Heart left ventricle (tissue), 13 donors: ENCODE measurements around the gene SEC23IP.
"Not testable (repeated sequence)": the region's sequence is repeated elsewhere in the genome, so short reads cannot be mapped to it uniquely, and the experiment has no call there.

ENCODE experiments used
- CTCF ChIP-seq, 12 donors: fragments of 200-600 bp; sonication (generic) in 4 of 12; IDR thresholded peaks; one replicate each; pipeline versions ENCODE4 v1.5.0 to v1.8.0; 2018 to 2022; ENCODE audit warnings: antibody characterized with exemption in 12 of 12, mild to moderate bottlenecking in 5 of 12
- POLR2A ChIP-seq, 2 donors: fragments of 450-650 bp; IDR thresholded peaks; one replicate each; pipeline ENCODE4 v1.6.1; 2017; ENCODE audit warnings: antibody characterized with exemption in 2 of 2, mild to moderate bottlenecking in 2 of 2, moderate library complexity in 2 of 2
- donor health status: ischemic (EF 13 %, LVEDD 7.1; RV severe dilation, severe dysfunction).
- donor health status: DM: no; HTN: yes; CAD: no.
- donor health status: DM: no; HTN: no; CAD: no.
- donor health status: ischemic (EF 25% LVEDD 6.9; RV normal size, moderate dysfunction).
- donor health status: ischemic (EF 25% LVEDD 5.7; RV mildly dilated, moderate dysfunction).
- donor health status: ischemic (EF 35%, LVEDD 5.7; RV mildly dilated, moderate dysfunction).
- donor health status: nonischemic (EF 11% LVEDD 7.7; RV severe dilation, severe dysfunction).
- donor health status: DM: yes; HTN: yes; CAD: no.
- donor health status: PGD.
- donor health status: ischemic (EF 29% LVEDD 5.4; RV normal size, mild dysfunction).
- donor health status: nonischemic (EF 23%, LVEDD 6.1; RV moderate dilation, normal function).

GRCh38 chr10:119883901-119884611 lies 8.5 kb upstream of the SEC23IP start:
- TF ChIP-seq CTCF, POLR2A (IDR thresholded peaks at IDR 0.05): not testable (repeated sequence)
